ENCODE results near the gene ZNF565.

Gene ZNF565

DNA sequence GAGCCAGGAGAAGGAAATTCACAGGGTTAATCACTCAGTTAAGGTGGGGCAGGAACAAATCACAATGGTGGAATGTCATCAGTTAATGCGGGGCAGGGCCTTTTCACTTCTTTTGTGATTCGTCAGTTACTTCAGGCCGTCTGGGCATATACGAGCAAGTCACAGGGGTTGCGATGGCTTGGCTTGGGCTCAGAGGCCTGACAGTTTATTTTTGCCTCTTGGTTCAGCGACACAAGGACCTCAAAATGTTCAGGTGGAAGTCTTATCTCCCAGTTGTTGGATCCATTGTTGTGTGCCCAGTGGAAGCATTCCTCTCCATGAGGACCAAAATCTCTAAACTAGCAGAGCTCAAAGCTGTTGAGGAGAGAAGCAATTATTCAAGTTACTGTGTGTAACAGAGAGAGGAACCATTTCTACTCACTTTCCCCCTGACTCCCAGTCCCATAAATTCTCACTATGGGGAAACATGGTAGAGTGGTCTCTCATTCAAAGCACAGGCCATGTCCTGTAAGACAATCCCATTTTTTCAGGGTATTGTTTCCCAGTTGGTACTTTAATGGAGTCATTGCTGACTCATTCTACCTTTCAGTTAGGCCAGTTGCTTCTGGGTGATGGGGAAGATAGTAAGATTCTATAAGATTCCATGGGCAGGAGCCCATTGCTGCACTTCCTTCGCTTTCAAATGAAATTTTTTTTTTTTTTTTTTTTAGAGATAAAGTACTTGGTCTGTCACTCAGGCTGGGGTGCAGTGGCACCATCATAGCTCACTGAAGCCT lies 53.5 kb downstream of the ZNF565 start:
- DNase-seq (ENCODE audit: low spot score) (no peak), ATAC-seq (ENCODE audit: low read depth) (no peak)
- no peaks in the 10 kb centered on the region for H3K4me1 ChIP-seq (ENCODE audit: insufficient read depth, poor library complexity, severe bottlenecking)
- TF ChIP-seq, protein P1, sequence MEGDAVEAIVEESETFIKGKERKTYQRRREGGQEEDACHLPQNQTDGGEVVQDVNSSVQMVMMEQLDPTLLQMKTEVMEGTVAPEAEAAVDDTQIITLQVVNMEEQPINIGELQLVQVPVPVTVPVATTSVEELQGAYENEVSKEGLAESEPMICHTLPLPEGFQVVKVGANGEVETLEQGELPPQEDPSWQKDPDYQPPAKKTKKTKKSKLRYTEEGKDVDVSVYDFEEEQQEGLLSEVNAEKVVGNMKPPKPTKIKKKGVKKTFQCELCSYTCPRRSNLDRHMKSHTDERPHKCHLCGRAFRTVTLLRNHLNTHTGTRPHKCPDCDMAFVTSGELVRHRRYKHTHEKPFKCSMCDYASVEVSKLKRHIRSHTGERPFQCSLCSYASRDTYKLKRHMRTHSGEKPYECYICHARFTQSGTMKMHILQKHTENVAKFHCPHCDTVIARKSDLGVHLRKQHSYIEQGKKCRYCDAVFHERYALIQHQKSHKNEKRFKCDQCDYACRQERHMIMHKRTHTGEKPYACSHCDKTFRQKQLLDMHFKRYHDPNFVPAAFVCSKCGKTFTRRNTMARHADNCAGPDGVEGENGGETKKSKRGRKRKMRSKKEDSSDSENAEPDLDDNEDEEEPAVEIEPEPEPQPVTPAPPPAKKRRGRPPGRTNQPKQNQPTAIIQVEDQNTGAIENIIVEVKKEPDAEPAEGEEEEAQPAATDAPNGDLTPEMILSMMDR (IDR thresholded peaks at IDR 0.05; ENCODE audit: poor library complexity, severe bottlenecking): no peak
- no peaks in the 10 kb centered on the region for H3K9me3 ChIP-seq (ENCODE audit: severe bottlenecking)
- peak overlapping the region; percentile 17 for H3K27ac ChIP-seq (ENCODE audit: poor library complexity, severe bottlenecking)
- H3K4me3 ChIP-seq (ENCODE audit: severe bottlenecking): no peak overlapping the region
- no peaks in the 10 kb centered on the region for H3K27me3 ChIP-seq (ENCODE audit: insufficient read depth, poor library complexity, severe bottlenecking)
- H3K36me3 ChIP-seq (ENCODE audit: low read depth): peaks cover 14% of the 10 kb centered on the region

DNA sequence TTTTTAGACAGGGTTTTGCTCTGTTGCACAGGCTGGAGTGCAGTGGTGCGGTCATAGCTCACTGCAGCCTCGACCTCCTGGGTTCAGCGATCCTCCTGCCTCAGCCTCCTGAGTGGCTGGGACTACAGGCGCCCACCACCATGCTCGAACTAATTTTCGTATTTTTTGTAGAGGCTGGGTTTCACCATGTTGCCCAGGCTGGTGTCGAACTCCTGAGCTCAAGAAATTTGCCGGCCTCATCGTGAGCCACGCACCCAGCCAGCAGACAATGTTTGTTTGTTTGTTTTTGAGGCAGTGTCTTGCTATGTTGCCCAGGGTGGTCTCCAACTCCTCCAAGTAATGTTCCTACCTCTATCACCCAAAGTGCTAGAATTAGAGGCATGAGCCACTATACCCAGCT lies 61.3 kb downstream of the ZNF565 start:
- H3K27ac ChIP-seq (ENCODE audit: poor library complexity, severe bottlenecking): no peak overlapping the region
- H3K36me3 ChIP-seq (ENCODE audit: low read depth): peaks cover 45% of the 10 kb centered on the region
- peaks cover 13% of the 10 kb centered on the region for H3K4me1 ChIP-seq (ENCODE audit: insufficient read depth, poor library complexity, severe bottlenecking)
- H3K27me3 ChIP-seq (ENCODE audit: insufficient read depth, poor library complexity, severe bottlenecking): no peaks in the 10 kb centered on the region
- no peak for ATAC-seq (ENCODE audit: low read depth)
- TF ChIP-seq, protein P1 (IDR thresholded peaks at IDR 0.05; ENCODE audit: poor library complexity, severe bottlenecking): no peak
- H3K9me3 ChIP-seq (ENCODE audit: severe bottlenecking): no peaks in the 10 kb centered on the region
- no peak overlapping the region for H3K4me3 ChIP-seq (ENCODE audit: severe bottlenecking)
- no peak for DNase-seq (ENCODE audit: low spot score)

DNA sequence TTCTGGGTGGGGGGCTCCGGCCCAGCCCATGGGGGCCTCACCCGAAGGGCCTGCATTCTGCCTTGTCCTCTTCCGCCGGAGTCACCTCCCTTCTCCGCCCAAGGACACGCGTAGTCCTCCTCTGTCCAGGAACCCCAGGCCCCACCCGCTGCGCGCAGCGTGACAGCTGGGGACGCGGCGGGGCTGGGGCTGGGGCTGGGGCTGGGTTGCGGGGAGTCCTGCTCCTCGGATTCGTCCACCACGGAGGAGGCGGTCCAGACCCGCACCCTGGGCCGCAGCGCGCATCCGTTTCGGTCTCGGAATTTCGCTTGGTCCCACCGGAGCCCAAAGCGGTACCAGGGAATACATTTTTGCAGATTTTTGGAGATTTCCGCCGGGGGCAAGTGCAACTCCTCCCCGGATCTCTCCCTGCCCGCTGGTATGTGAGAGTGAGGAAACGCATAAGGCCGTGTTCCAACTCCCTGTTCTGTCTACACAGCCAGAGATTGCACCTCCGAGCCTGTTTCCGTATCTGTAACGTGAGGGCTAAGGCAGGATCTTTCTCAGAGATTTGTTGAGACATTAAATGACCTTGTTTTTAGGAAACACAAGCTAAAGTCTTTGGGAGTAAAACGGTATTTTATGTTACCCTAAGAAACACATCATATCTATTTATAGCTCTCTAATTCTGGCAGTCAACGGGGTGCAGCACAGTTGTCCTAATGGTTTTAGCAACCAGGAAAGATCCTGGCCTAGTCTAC lies 61.9 kb downstream of the ZNF565 start, which contains the start of gene COX7A1:
Gene COX7A1 (minus strand): TSS at position 96 of the 740 bp plus-strand sequence. CDS start 40 bp downstream, at position 56.
- Histone ChIP-seq H3K4me3 (ENCODE audit: severe bottlenecking) (no peak within 1 kb of the TSS), H3K4me1 (ENCODE audit: insufficient read depth, poor library complexity, severe bottlenecking) (peaks cover 13% of the 10 kb centered on the region), H3K9me3 (ENCODE audit: severe bottlenecking) (no peaks in the 10 kb centered on the region), H3K36me3 (ENCODE audit: low read depth) (peaks cover 51% of the 10 kb centered on the region), H3K27me3 (ENCODE audit: insufficient read depth, poor library complexity, severe bottlenecking) (no peaks in the 10 kb centered on the region), H3K27ac (ENCODE audit: poor library complexity, severe bottlenecking) (no peak within 1 kb of the TSS)
- TF ChIP-seq, protein P1 (IDR thresholded peaks at IDR 0.05; ENCODE audit: poor library complexity, severe bottlenecking): no peak
- no peak for DNase-seq (ENCODE audit: low spot score)
- no peak for ATAC-seq (ENCODE audit: low read depth)

DNA sequence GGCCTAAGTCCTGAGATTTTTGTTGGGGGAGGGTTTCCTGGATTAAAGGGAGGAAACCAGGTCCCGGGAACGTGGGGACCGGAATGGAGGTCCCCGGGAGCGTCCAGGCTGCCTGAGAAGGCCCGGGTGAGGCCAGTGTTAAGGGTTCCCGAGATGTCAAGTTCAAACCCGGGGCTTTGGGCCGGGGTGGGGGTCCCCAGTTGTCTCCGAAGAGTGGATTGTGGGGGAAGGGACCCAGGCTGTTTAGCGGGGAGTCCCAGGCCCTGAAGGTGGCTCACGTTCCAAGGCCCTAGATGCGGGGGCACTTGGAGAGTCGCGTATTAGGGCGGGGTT lies 62.5 kb downstream of the ZNF565 start:
- no peak for DNase-seq (ENCODE audit: low spot score)
- Histone ChIP-seq H3K27me3 (ENCODE audit: insufficient read depth, poor library complexity, severe bottlenecking) (no peaks in the 10 kb centered on the region), H3K4me3 (ENCODE audit: severe bottlenecking) (no peak overlapping the region), H3K9me3 (ENCODE audit: severe bottlenecking) (no peaks in the 10 kb centered on the region), H3K27ac (ENCODE audit: poor library complexity, severe bottlenecking) (no peak overlapping the region), H3K4me1 (ENCODE audit: insufficient read depth, poor library complexity, severe bottlenecking) (peaks cover 13% of the 10 kb centered on the region), H3K36me3 (ENCODE audit: low read depth) (peaks cover 57% of the 10 kb centered on the region)
- no peak for ATAC-seq (ENCODE audit: low read depth)
- TF ChIP-seq, protein P1 (IDR thresholded peaks at IDR 0.05; ENCODE audit: poor library complexity, severe bottlenecking): no peak

Data from RWPE2 (cell line).